Measurements from ENCODE around the gene ABCA2. TPM values are rescaled to one million over a fixed set of nuclear protein-coding genes. Genes with fewer than 3 reads are reported as not detected.

The ABCA2 gene
- total and polyA plus RNA-seq, 12 donors, result 2.9 to 150 (median 31.5) TPM

- Histone ChIP-seq H3K4me3 (no peak overlapping the region), H3K27ac (no peak overlapping the region), H3K27me3 (no peaks in the 10 kb centered on the region), H3K36me3 (replicated peaks in 1 of 2) (peaks cover 0 to 49% of the 10 kb centered on the region in 2 donors), H3K4me1 (replicated peaks in 1 of 2) (no peaks in the 10 kb centered on the region), H3K9me3 (replicated peaks in 1 of 3) (no peaks in the 10 kb centered on the region)
- intact Hi-C loops (cut with DNase I), result no loop called here
- no peak for DNase-seq
- WGBS, 4 donors, result 95 to 99% (median 97%) methylated on average over 21 to 25 of the region's 25 CpGs
- no peak for TF ChIP-seq POLR2A (IDR thresholded peaks at IDR 0.05)
- TF ChIP-seq CTCF (IDR thresholded peaks at IDR 0.05), result no peak
Observed at GRCh38 chr9:137015540-137015930, 12.5 kb downstream of the ABCA2 start.

- TF ChIP-seq CTCF (IDR thresholded peaks at IDR 0.05) (no peak), POLR2A (IDR thresholded peaks at IDR 0.05) (no peak)
- H3K27ac ChIP-seq, result no peak overlapping the region
- no peak for DNase-seq
- H3K4me1 ChIP-seq (replicated peaks in 1 of 2), result no peaks in the 10 kb centered on the region
- intact Hi-C loops (cut with DNase I), result no loop called here
- WGBS, 4 donors, result 96 to 98% (median 97%) methylated on average over 19 to 36 of the region's 36 CpGs
- H3K27me3 ChIP-seq, result no peaks in the 10 kb centered on the region
- peaks cover 0 to 49% of the 10 kb centered on the region in 2 donors for H3K36me3 ChIP-seq (replicated peaks in 1 of 2)
- no peaks in the 10 kb centered on the region for H3K9me3 ChIP-seq (replicated peaks in 1 of 3)
- no peak overlapping the region for H3K4me3 ChIP-seq
Observed at GRCh38 chr9:137014776-137015539, 13.1 kb downstream of the ABCA2 start.

- Histone ChIP-seq H3K9me3 (replicated peaks in 1 of 3) (no peaks in the 10 kb centered on the region), H3K27ac (no peak overlapping the region), H3K36me3 (replicated peaks in 1 of 2) (peaks cover 0 to 49% of the 10 kb centered on the region in 2 donors), H3K27me3 (no peaks in the 10 kb centered on the region), H3K4me3 (no peak overlapping the region), H3K4me1 (replicated peaks in 1 of 2) (no peaks in the 10 kb centered on the region)
- intact Hi-C loops (cut with DNase I), result no loop called here
- no peak for DNase-seq
- TF ChIP-seq CTCF (IDR thresholded peaks at IDR 0.05) (no peak), POLR2A (IDR thresholded peaks at IDR 0.05) (no peak)
- WGBS, 4 donors, result 92 to 96% (median 93%) methylated on average over 20 to 23 of the region's 23 CpGs; no CpG with 5 or more reads in 1 of the 4 donors
Observed at GRCh38 chr9:137014166-137014565, 13.9 kb downstream of the ABCA2 start.

GRCh38 chr9:137013571-137013940 is 14.5 kb downstream of the ABCA2 start:
- WGBS, 4 donors, result 80 to 96% (median 94%) methylated on average over 2 to 20 of the region's 20 CpGs

More at GRCh38 chr9:137013571-137013940, 14.5 kb downstream of the ABCA2 start:
- H3K4me1 ChIP-seq (replicated peaks in 1 of 2), result no peaks in the 10 kb centered on the region
- DNase-seq, result no peak
- no peak for TF ChIP-seq CTCF (IDR thresholded peaks at IDR 0.05)
- TF ChIP-seq POLR2A (IDR thresholded peaks at IDR 0.05), result no peak
- no peaks in the 10 kb centered on the region for H3K27me3 ChIP-seq
- no peak overlapping the region for H3K27ac ChIP-seq
- intact Hi-C loops (cut with DNase I), result no loop called here
- H3K9me3 ChIP-seq (replicated peaks in 1 of 3), result no peaks in the 10 kb centered on the region
- H3K36me3 ChIP-seq (replicated peaks in 1 of 2), result peaks cover 0 to 49% of the 10 kb centered on the region in 2 donors
- no peak overlapping the region for H3K4me3 ChIP-seq
